ENCODE data around the gene EMILIN1. TPM values are rescaled to one million over a fixed set of nuclear protein-coding genes. Genes with fewer than 3 reads are reported as not detected.
"Not testable (repeated sequence)": the region's sequence is repeated elsewhere in the genome, so short reads cannot be mapped to it uniquely, and the experiment has no call there.

EMILIN1 gene
- total and polyA plus RNA-seq, 9 donors = 8.6 to 321 (median 183) TPM

DNA sequence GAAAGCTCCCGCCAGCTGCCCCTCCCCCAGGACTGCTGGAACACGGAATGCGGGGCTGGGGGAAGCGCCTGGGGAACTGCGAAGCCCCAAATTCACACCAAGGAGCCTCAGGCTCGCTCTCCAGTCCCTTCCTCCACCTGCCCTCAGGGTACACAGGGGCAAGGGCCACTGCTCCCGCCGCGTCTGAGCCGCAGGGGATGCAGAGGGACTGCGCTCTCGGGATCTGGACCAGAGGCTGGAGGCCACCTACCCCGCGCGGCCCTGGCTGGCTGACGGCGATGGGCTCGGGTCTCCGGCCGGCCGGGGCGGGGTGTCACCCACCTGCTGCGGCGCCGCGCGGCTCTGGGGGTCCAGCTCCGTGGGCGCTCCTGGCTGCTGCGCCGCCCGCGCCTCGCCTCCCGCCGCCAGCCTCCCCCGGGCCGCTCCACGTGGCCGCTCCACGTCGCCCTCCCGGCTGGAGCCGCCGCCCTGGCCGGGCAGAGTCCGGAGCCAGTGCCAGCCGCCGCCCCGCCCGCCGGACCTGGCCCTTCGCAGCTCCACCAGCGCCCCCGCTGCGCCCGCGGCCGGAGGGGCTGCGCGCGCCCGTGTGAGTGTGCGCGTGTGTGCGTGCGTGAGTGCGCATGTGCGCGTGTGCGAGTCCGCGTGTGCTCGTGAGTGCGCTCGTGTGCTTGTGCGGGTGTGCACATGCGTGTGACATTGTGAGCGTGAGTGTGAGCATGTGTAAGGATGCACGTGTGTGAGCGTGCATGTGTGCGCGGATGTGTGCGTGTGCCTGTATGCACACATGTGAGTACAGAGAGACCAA is 40.3 kb downstream of the EMILIN1 start, which contains the start of gene CGREF1:
Gene CGREF1, minus strand, starts transcription at position 604 of the 805 bp plus-strand sequence. CDS start 14,762 bp downstream, outside the sequence.
- no peaks in the 10 kb centered on the region for H3K9me3 ChIP-seq
- peaks cover 4% of the 10 kb centered on the region for H3K4me1 ChIP-seq (ENCODE audit: insufficient read depth)
- intact Hi-C loops (cut with DNase I) = no loop called here
- H3K27me3 ChIP-seq = no peaks in the 10 kb centered on the region
- 1% methylated on average over 45 to 84 of the region's 84 CpGs for WGBS, 3 donors
- peak in 2 of 5 donors; percentile 42 to 58 for DNase-seq
- TF ChIP-seq EP300 (IDR thresholded peaks at IDR 0.05) (no peak), POLR2A (IDR thresholded peaks at IDR 0.05) (no peak)
- TF ChIP-seq, protein P1, sequence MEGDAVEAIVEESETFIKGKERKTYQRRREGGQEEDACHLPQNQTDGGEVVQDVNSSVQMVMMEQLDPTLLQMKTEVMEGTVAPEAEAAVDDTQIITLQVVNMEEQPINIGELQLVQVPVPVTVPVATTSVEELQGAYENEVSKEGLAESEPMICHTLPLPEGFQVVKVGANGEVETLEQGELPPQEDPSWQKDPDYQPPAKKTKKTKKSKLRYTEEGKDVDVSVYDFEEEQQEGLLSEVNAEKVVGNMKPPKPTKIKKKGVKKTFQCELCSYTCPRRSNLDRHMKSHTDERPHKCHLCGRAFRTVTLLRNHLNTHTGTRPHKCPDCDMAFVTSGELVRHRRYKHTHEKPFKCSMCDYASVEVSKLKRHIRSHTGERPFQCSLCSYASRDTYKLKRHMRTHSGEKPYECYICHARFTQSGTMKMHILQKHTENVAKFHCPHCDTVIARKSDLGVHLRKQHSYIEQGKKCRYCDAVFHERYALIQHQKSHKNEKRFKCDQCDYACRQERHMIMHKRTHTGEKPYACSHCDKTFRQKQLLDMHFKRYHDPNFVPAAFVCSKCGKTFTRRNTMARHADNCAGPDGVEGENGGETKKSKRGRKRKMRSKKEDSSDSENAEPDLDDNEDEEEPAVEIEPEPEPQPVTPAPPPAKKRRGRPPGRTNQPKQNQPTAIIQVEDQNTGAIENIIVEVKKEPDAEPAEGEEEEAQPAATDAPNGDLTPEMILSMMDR (IDR thresholded peaks at IDR 0.05) = no peak
- H3K36me3 ChIP-seq = no peaks in the 10 kb centered on the region
- H3K27ac ChIP-seq = no peak within 1 kb of the TSS
- H3K4me3 ChIP-seq = peak within 1 kb of the TSS; percentile 42

DNA sequence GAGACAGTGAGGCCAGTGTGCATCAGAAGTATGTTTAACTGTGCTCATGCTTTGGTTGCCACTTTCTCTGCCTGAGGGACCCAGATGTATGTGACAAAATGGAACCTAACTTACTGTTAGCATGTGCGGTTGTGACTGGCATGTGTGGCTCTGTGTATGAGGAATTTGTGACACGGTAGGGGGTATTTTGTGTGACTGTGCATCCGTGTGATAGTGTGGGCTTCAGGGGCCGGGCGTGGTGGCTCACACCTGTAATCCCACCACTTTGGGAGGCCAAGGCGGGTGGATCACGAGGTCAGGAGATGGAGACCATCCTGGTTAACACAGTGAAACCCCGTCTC is 40.9 kb downstream of the EMILIN1 start:
- H3K4me1 ChIP-seq (ENCODE audit: insufficient read depth); H3K36me3 ChIP-seq; intact Hi-C loops (cut with DNase I); H3K27me3 ChIP-seq; DNase-seq; H3K9me3 ChIP-seq; H3K27ac ChIP-seq: not testable (repeated sequence)
- 66 to 83% (median 82%) methylated on average over 8 of the region's 8 CpGs for WGBS, 3 donors
- H3K4me3 ChIP-seq = peak overlapping the region; percentile 42

DNA sequence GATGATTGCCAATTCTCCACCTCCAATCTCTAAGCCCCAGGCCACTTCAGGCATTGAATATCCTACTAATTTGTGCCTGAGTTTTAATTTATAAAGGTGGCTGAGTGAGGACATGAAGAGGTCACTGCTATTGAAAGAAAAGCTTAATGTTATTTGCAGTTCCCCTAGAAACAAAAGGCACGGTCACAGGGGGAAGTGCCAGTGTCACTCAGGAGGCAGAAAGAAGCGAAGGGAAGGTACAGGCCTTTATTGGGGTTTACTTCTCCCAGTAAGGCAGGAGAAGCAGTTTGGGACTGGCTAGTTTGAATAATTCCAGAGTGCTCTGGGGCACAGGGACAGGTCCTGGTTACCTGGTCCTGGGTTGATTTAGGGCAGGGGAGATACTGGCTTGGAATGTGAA is 43.5 kb downstream of the EMILIN1 start:
- Histone ChIP-seq H3K36me3 (no peaks in the 10 kb centered on the region), H3K4me3 (no peak overlapping the region), H3K27me3 (no peaks in the 10 kb centered on the region), H3K27ac (no peak overlapping the region), H3K9me3 (no peaks in the 10 kb centered on the region), H3K4me1 (ENCODE audit: insufficient read depth) (peaks cover 4% of the 10 kb centered on the region)
- TF ChIP-seq, protein P1 (IDR thresholded peaks at IDR 0.05) = no peak
- TF ChIP-seq POLR2A (IDR thresholded peaks at IDR 0.05) (no peak), EP300 (IDR thresholded peaks at IDR 0.05) (no peak)
- no peak for DNase-seq
- 81 to 86% (median 85%) methylated on average over 2 of the region's 2 CpGs for WGBS, 3 donors
- intact Hi-C loops (cut with DNase I) = no loop called here

DNA sequence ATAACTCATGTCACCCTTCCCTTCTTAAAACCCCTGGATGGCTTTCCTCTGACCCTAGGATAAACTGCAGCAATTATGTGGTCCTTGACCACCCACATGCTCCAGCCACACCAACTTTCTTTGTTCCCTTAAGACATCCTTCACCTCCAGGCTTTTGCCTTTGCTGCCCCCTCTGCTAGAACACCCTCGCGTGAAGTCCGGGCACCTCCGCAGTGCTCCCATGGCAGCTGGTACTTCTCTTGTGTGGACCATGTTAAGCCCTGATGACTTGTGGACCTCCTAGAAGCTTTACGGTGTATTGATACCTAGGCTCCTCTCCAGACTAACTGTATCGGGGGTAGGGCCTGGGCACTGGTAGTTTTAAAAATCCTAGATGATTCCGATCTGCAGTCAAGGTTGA is 44.4 kb downstream of the EMILIN1 start:
- no peak for DNase-seq
- H3K4me1 ChIP-seq (ENCODE audit: insufficient read depth) = peaks cover 4% of the 10 kb centered on the region
- no peaks in the 10 kb centered on the region for H3K27me3 ChIP-seq
- H3K27ac ChIP-seq = no peak overlapping the region
- intact Hi-C loops (cut with DNase I) = no loop called here
- 79 to 86% (median 85%) methylated on average over 7 of the region's 7 CpGs for WGBS, 3 donors
- no peak overlapping the region for H3K4me3 ChIP-seq
- no peaks in the 10 kb centered on the region for H3K9me3 ChIP-seq
- H3K36me3 ChIP-seq = no peaks in the 10 kb centered on the region
- TF ChIP-seq EP300 (IDR thresholded peaks at IDR 0.05) (no peak), POLR2A (IDR thresholded peaks at IDR 0.05) (no peak)
- TF ChIP-seq, protein P1 (IDR thresholded peaks at IDR 0.05) = no peak
